Germinal center (tissue), 1 donor: ENCODE results near the gene SCG2.
"Not testable (repeated sequence)": the region's sequence is repeated elsewhere in the genome, so short reads cannot be mapped to it uniquely, and the experiment has no call there.

ENCODE experiments used
- DNase-seq: peaks from one replicate; pipeline ENCODE4 v3.0.0; 2012; ENCODE audit warnings: mixed read lengths, low spot score

The SCG2 gene

DNA sequence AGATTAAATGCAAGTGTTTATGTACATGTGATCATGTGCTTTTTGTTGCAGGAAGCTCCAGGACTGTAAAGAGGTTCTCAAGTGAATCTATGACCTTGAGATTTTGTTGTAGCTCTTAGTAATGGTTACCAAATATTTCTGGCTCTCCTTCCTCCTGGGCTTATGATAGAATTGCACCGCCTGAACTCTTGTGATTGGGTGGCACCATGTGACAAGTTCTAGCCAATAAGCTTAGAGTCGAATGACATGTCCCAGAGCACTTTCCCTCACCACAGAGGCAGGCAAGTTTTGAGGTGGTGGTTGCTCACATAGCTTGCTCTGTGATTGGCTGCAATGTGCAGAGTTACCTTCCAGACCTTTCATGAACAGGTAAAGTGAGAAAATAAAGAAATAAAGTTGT, 8.9 kb upstream of the SCG2 start:
- DNase-seq, result no peak

GRCh38 chr2:223607476-223607875, 5.3 kb upstream of the SCG2 start:
- DNase-seq, result no peak

DNA sequence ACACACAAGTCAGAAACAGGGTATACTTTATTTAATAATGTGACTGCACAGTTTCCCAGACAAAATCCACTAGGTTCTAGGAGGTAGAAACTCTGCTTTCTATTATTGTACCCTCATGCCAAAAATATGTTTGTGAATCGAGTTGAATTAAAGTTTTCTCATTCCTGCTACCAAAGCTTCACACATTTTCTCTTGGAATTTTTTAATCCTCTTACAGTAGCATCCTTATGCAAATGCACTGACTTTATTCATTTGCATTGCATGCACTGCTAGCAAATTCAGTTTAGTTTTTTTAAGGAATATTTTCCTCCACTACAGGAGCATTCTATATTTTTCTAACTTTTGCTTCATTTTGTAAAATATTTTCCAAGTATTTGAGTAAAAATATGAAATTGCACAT, 4.8 kb upstream of the SCG2 start:
- DNase-seq, result no peak

GRCh38 chr2:223604231-223604630, 2.1 kb upstream of the SCG2 start:
- DNase-seq, result no peak

DNA sequence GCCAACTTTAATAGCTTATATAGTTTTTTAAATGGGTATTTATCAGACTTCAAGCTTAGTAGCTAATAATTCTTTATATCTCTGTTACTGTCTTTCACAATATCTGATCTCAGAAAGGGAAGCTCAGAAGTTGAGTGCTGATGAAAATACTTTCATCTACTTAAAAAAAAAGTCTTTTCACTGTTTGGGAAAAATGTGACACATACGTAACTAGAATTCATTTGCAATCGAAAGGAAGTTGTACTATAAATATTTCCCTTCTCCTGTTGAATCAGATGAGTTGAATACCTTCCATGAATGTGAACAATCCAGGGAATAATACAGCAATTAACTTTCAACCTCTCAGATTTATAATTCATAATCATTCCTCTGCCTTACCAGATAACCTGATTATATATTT, 811 bp upstream of the SCG2 start:
- no peak for DNase-seq

DNA sequence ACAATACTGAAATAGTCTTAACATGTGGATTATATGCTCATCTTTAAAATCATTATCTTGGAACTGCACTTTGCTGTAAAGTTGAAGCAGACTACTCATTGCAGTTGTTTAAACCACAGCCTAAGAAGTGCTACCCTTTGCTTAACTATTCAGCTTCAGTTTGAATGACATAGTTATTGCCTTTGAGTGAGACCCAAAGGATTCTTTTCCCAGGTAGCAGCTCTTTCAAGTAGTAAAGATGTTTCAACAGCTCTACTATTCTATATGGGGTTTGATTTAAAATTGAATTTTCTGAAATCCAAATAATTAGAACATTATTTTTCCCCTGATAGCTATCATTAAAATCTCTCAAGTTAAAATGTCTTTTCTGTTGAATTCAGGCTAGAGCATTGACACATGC, 1.1 kb downstream of the SCG2 start:
- no peak for DNase-seq

- DNase-seq, result no peak
Observed at GRCh38 chr2:223599640-223600380, 2.4 kb downstream of the SCG2 start.

DNA sequence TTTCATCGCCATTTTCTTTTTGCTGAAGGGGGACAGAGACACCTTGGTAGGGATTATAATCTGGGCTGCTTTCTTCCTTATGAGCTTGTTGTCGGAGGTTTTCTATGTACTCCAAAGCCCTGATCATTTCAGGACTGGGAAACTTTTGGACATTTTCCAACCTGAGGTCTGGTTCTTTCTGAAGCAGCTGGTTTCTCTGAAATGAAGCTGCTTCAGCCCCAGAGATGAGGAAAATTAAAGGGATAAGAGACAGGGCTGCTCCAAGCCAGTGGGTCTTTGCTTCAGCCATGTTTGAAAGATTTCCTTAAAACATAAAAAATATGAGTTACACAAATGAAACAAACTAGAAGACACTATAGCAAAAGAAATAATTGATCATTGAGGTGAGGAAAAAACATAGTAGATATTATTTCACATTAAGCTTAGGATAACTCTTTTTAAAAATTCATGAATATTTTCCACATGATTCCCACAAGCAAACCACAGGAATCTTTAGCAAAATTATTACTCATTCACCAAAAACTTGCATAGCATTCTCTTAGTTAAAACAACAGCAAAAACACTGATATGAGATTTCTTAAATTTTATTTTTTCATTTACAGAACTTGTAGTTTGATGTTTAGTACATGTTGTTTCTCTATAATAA, 3.0 kb downstream of the SCG2 start:
- no peak for DNase-seq

DNA sequence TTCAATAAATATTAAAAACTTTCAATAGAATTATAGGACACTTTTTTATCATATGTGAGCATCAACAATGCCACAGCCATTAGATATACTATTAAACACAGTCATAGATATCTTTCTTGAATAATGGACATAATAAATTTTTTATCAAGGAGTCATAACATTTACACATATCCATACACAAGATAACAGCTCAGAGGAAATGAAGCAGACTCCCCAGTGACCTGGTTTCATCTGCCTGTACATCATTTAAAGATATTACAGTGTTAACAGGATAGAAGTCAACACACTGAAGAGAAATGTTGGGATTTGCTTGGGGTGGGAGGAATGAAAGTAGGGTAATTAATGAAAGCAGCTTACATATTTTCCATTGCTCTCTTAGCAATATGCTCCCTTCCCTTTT, 5.1 kb downstream of the SCG2 start:
- no peak for DNase-seq

DNA sequence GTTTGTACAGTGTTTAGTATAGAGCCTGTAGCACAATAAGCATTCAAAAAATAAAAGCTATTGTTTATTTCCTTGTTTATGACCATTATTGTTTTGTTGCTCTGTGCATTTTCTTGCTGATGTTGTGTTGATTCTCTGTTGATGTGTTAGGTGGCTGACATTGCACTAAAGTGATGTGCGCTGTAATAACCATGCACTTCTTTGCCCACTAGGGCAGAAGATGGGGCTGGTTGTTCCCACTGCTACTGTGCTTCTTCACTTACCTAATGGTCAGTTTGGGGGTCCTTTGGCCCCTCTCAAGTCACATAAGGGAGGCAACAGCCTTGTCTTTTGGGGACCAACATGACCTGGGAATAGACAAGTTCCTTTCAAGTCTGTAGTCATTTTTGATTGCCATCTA, 6.0 kb downstream of the SCG2 start:
- DNase-seq, result no peak

- DNase-seq, result no peak
Observed at GRCh38 chr2:223594831-223595230, 7.3 kb downstream of the SCG2 start.

DNA sequence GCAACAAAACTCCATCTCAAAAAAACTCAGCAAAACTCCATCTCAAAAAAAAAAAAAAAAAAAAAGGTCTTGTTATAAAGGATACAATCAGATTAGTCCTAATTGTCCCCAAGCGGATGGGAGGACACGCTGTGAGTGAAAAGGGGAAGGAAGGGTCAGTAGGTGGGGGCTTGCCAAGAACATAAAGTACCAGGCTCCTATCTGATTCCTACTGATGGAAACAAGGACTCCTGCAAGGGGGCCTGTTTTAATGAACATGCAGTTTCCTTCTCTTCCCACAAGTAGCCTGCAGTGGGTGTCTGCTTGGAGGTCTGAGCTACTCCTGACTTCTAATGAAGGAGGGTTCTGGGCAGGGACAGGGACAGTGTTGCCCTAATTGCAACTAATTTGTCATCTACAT, 7.9 kb downstream of the SCG2 start:
- DNase-seq, result no peak

DNA sequence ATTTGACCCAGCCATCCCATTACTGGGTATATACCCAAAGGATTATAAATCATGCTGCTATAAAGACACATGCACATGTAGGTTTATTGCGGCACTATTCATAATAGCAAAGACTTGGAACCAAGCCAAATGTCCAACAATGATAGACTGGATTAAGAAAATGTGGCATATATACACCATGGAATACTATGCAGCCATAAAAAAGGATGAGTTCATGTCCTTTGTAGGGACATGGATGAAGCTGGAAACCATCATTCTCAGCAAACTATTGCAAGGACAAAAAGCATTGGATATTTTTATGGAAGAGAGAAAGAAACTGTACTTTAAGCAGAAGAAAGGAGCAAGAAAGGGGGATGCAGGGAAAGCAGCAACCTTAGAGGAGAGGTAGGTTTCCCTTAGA, 9.5 kb downstream of the SCG2 start:
- not testable (repeated sequence) for DNase-seq

DNA sequence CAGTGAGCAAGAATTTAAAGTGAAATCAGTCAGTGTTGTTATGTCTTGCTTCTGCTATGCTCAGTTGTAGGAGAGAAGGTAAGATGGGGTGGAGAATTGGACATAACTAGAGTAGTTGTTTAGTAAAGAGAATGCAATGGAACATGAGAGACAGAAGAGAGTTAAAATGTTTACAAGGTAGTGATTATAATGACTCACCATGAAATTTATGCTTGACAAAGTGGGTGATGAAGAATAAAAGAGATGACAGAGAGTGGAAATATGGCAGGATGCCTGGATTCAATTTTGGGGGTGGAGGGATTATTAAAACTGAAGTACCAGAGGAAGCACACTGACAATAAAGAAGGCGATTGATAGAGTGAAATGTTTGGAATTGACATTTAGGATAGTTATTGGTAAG, 10.6 kb downstream of the SCG2 start:
- no peak for DNase-seq

DNA sequence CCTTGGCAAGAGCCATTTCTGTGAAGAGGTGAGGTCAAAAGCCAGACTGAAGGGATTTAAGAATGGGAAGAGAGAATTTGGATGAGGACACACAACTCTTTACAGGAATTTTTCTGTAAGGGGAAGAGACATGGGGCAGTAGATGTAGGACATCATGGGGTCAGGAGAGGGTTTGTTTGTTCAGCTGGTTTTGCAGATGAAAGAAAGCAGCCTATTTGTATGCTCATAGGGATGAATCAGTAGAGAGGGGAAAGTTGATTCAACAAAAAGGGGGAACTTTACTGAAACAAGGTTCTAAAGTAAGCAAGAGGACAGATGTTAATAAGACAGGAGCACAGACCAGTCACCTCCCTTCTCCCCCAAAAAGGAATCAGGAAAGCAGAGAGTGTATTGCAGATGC, 11.2 kb downstream of the SCG2 start:
- DNase-seq, result no peak

- no peak for DNase-seq
Observed at GRCh38 chr2:223589901-223590300, 12.3 kb downstream of the SCG2 start.

DNA sequence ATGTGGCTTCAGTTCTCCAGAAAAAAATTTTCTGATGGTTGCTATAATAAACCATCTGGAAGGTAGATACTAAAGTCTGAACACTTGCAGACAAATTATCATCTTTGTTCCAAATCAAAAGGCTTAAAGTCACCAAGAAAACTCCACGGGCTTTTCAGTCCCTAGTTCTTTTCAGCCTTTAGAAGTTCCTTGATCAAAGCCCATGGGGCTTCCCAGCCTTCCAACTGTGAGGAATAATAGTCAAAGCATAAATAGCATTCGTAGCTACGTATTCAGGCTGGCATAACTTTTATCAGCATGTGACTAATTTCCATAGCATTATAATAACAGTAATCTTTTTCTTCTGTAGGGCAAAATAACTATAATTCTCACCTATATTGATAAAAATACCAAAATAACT, 13.9 kb downstream of the SCG2 start:
- no peak for DNase-seq

DNA sequence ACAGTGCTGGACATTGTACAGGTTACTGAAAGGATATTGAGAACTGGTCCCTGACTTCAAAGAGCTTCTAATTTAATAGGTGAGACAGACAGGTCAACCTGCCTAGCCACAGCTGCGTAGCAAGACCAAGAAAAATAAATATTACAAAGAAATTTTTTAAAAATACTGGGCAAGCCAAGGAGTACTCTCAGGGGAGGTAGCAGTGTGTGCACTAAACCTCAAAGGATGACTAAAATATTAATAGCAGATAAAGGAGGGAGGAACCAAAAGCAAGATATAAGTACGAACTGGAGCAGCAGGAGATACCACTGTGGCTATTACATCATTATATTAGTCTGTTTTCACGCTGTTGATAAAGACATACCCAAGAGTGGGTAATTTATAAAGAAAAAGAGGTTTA, 14.9 kb downstream of the SCG2 start:
- DNase-seq, result no peak

GRCh38 chr2:223586261-223586660, 15.9 kb downstream of the SCG2 start:
- no peak for DNase-seq

DNA sequence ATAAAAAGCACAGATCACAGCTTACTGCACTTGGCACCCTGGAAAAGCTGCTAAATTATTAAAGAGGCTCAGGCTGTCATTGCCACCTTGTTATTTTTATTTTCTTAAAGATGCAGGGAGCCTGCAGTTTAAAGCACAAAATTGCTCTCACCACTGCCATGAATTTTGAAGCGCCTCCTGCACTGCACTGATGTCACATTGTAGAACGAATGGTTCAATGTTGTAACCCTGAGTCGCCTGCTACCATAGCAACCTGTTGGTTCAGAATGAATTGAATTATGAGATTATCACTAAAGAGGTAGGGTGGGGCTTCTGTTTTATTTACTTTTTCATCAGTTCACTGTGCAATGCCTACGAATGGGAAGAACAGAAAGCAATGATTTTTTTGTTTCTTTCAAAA, 16.5 kb downstream of the SCG2 start:
- no peak for DNase-seq

GRCh38 chr2:223582001-223582400, 20.2 kb downstream of the SCG2 start:
- no peak for DNase-seq

DNA sequence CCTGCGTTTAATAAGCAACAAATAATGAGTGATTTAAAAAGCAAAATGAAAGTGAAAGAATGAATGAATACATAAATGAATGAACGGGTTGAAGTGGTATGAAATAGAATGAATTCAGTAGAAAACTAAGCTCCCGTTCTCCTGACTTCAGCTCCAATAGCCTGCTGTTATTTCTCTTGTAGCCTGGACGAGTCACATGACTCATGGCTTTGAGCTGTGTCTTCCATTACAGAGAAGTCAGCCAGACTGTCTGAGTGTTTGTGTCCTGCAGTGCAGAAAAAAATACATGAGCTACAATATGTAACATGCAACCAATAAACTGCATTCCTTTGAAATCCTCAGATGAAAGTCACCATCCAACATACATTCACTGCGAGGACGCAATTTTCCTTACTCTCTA, 21.2 kb downstream of the SCG2 start:
- DNase-seq, result no peak

DNA sequence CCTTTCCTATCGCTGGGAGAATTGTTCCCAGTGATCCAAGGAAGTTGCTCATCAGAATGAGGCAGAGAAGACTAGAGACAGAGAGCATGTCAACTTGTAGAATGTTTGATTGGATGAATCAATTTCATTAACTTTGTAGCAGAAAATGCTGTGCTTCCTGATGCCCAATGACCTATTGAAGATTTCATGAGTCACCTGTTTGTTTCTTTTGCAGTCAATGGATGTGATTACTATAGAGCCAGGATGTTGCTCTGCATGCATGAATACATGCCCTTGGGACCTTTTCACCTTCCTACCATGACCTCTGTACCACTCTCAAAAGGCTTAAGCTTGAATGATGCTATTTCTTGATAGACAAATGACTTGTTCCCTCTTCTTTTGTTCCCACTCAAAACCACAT, 23.3 kb downstream of the SCG2 start:
- no peak for DNase-seq

GRCh38 chr2:223576873-223577272, 25.3 kb downstream of the SCG2 start:
- no peak for DNase-seq
